SU-DHL-6 (cell line): ENCODE results near the gene SPTBN1.
A peak's percentile ranks its signal among the peaks of the same experiment; 100 is the strongest.

ENCODE experiments used
- H2AFZ ChIP-seq: fragments of 200-600 bp; sonication (generic); 2 replicates; pipeline ENCODE4 v1.6.1; 2014; ENCODE audit warnings: low read depth, mild to moderate bottlenecking, moderate library complexity, mixed read lengths, antibody characterized with exemption, low read length; ENCODE audit not compliant: severe bottlenecking
- H3F3A ChIP-seq: fragments of 200-600 bp; shearing (Covaris generic); 2 replicates; pipeline ENCODE4 v1.6.0; 2016; ENCODE audit warnings: antibody characterized with exemption, mild to moderate bottlenecking; ENCODE audit not compliant: insufficient read depth
- H3K27ac ChIP-seq: fragments of 200-600 bp; sonication (generic); 2 replicates; pipeline ENCODE4 v1.5.1; 2016; ENCODE audit warnings: low read depth, mild to moderate bottlenecking, low read length, moderate library complexity, mixed read lengths
- H3K27me3 ChIP-seq: fragments of 200-600 bp; sonication (generic), shearing (Covaris generic); 2 replicates; pipeline ENCODE4 v1.6.0; 2014; ENCODE audit warnings: mild to moderate bottlenecking, low read length
- H3K36me3 ChIP-seq: fragments of 200-600 bp; sonication (generic); 2 replicates; pipeline ENCODE4 v1.6.1; 2014; ENCODE audit warnings: mild to moderate bottlenecking, low read length, mixed read lengths
- H3K4me2 ChIP-seq: fragments of 300-600, 200-600 bp; shearing (Covaris generic), sonication (generic); 2 replicates; pipeline ENCODE4 v1.6.0; 2014; ENCODE audit warnings: low read length, low read depth, mild to moderate bottlenecking; ENCODE audit not compliant: poor library complexity, severe bottlenecking
- H3K4me3 ChIP-seq: fragments of 200-600 bp; sonication (generic); 2 replicates; pipeline ENCODE4 v1.5.1; 2014; ENCODE audit warnings: antibody characterized with exemption, low read length, mild to moderate bottlenecking, mixed read lengths; ENCODE audit not compliant: insufficient read depth, poor library complexity, severe bottlenecking
- H3K79me2 ChIP-seq: fragments of 200-600 bp; sonication (generic); 2 replicates; pipeline ENCODE4 v1.6.1; 2014; ENCODE audit warnings: mild to moderate bottlenecking, low read length, moderate library complexity; ENCODE audit not compliant: insufficient read depth
- H3K9ac ChIP-seq: fragments of 200-600 bp; sonication (generic); 2 replicates; pipeline ENCODE4 v1.7.0; 2014; ENCODE audit warnings: mild to moderate bottlenecking, low read length
- H3K9me2 ChIP-seq: fragments of 200-600 bp; sonication (generic); replicated peaks from 2 replicates; pipeline ENCODE4 v1.6.1; 2014; ENCODE audit warnings: low read length; ENCODE audit not compliant: insufficient read depth
- H3K9me3 ChIP-seq: fragments of 200-600 bp; sonication (generic); 2 replicates; pipeline ENCODE4 v1.6.1; 2014; ENCODE audit warnings: low read length, mixed read lengths; ENCODE audit not compliant: insufficient read depth
- H4K20me1 ChIP-seq: fragments of 200-600 bp; sonication (generic); 2 replicates; pipeline ENCODE4 v1.6.1; 2014; ENCODE audit warnings: low read depth, mild to moderate bottlenecking, antibody characterized with exemption, low read length, moderate library complexity, mixed read lengths
- CTCF ChIP-seq: fragments of 200-600 bp; sonication (generic); IDR thresholded peaks from one replicate; pipeline ENCODE4 v1.5.1; 2017; ENCODE audit warnings: antibody characterized with exemption, mild to moderate bottlenecking, low read length, moderate library complexity; ENCODE audit not compliant: insufficient read depth, poor library complexity, severe bottlenecking
- EZH2phosphoT487 ChIP-seq: fragments of 200-600 bp; sonication (generic), shearing (Covaris generic); conservative IDR thresholded peaks from 2 replicates; pipeline ENCODE4 v1.6.1; 2018; ENCODE audit warnings: mild to moderate bottlenecking, antibody characterized with exemption, low read length, moderate library complexity, mixed read lengths

Gene SPTBN1

GRCh38 chr2:54704688-54705605, 248.8 kb downstream of the SPTBN1 start:
- Histone ChIP-seq H3K4me3 (no peak overlapping the region), H3K36me3 (no peaks in the 10 kb centered on the region; the same call in 1 of the 2 replicates), H3K27ac (no peak overlapping the region), H3K9me3 (no peaks in the 10 kb centered on the region), H3K9ac (no peak overlapping the region), H3K79me2 (no peaks in the 10 kb centered on the region), H4K20me1 (no peaks in the 10 kb centered on the region), H3K9me2 (no peaks in the 10 kb centered on the region), H2AFZ (peak overlapping the region; percentile 33), H3K4me2 (no peak overlapping the region), H3K27me3 (no peaks in the 10 kb centered on the region), H3F3A (no peaks in the 10 kb centered on the region)
- no peak for TF ChIP-seq EZH2phosphoT487
- peak; percentile 42 for TF ChIP-seq CTCF

- Histone ChIP-seq H3K4me3 (no peak overlapping the region), H3K4me2 (no peak overlapping the region), H3K9me2 (no peaks in the 10 kb centered on the region), H3K9ac (no peak overlapping the region), H4K20me1 (no peaks in the 10 kb centered on the region), H2AFZ (no peak overlapping the region), H3K36me3 (no peaks in the 10 kb centered on the region), H3K79me2 (no peaks in the 10 kb centered on the region), H3F3A (no peaks in the 10 kb centered on the region), H3K27ac (no peak overlapping the region), H3K9me3 (no peaks in the 10 kb centered on the region), H3K27me3 (no peaks in the 10 kb centered on the region)
- TF ChIP-seq EZH2phosphoT487, result no peak
- TF ChIP-seq CTCF, result no peak
Observed at GRCh38 chr2:54706622-54707021, 250.5 kb downstream of the SPTBN1 start.

GRCh38 chr2:54708584-54709335, 252.6 kb downstream of the SPTBN1 start:
- Histone ChIP-seq H3K9ac (peak overlapping the region; percentile 25; the same call in 1 of the 2 replicates), H3K27ac (no peak overlapping the region), H2AFZ (peak overlapping the region; percentile 84)

More at GRCh38 chr2:54708584-54709335, 252.6 kb downstream of the SPTBN1 start:
- no peaks in the 10 kb centered on the region for H3K79me2 ChIP-seq
- no peak for TF ChIP-seq EZH2phosphoT487
- H3K27me3 ChIP-seq, result no peaks in the 10 kb centered on the region
- H3K9me3 ChIP-seq, result no peaks in the 10 kb centered on the region
- H4K20me1 ChIP-seq, result no peaks in the 10 kb centered on the region
- no peak overlapping the region for H3K4me3 ChIP-seq
- H3K9me2 ChIP-seq, result no peaks in the 10 kb centered on the region
- no peaks in the 10 kb centered on the region for H3K36me3 ChIP-seq
- peak overlapping the region; percentile 40 for H3K4me2 ChIP-seq
- H3F3A ChIP-seq, result no peaks in the 10 kb centered on the region
